ENCODE measurements around the gene SMIM31. TPM values are rescaled to one million over a fixed set of nuclear protein-coding genes. Genes with fewer than 3 reads are reported as not detected.

The SMIM31 gene
- total RNA-seq, 2 donors from 2014 or later = 0.78 to 2.6 TPM

- Histone ChIP-seq H3K27ac (no peak overlapping the region), H3K27me3 (no peaks in the 10 kb centered on the region), H3K36me3 (replicated peaks in 1 of 2; ENCODE audit: insufficient read depth in 1 of 2, low read depth in 2 of 2) (no peaks in the 10 kb centered on the region), H3K9me3 (no peaks in the 10 kb centered on the region), H3K4me3 (no peak overlapping the region), H3K4me1 (no peaks in the 10 kb centered on the region)
- intact Hi-C loops (cut with DNase I) = no loop called here
- TF ChIP-seq POLR2A (IDR thresholded peaks at IDR 0.05) (no peak), CTCF (IDR thresholded peaks at IDR 0.05) (no peak)
- DNase-seq = no peak
- no peak for ATAC-seq
- 100% methylated on average over 1 of the region's 1 CpG for WGBS, 2 donors
Observed at GRCh38 chr4:164755432-164755831, 1.5 kb downstream of the SMIM31 start.

GRCh38 chr4:164756686-164757085 lies 2.8 kb downstream of the SMIM31 start:
- intact Hi-C loops (cut with DNase I) = no loop called here
- TF ChIP-seq POLR2A (IDR thresholded peaks at IDR 0.05) (no peak), CTCF (IDR thresholded peaks at IDR 0.05) (no peak)
- no peaks in the 10 kb centered on the region for H3K27me3 ChIP-seq
- no peaks in the 10 kb centered on the region for H3K4me1 ChIP-seq
- WGBS, 2 donors = 25 to 28% methylated on average over 2 of the region's 2 CpGs
- DNase-seq = no peak
- no peaks in the 10 kb centered on the region for H3K36me3 ChIP-seq (replicated peaks in 1 of 2; ENCODE audit: insufficient read depth in 1 of 2, low read depth in 2 of 2)
- no peak for ATAC-seq
- no peak overlapping the region for H3K4me3 ChIP-seq
- H3K9me3 ChIP-seq = no peaks in the 10 kb centered on the region
- no peak overlapping the region for H3K27ac ChIP-seq

GRCh38 chr4:164761241-164761640 lies 7.3 kb downstream of the SMIM31 start:
- ATAC-seq (no peak), DNase-seq (no peak)
- intact Hi-C loops (cut with DNase I) = no loop called here
- Histone ChIP-seq H3K9me3 (no peaks in the 10 kb centered on the region), H3K4me3 (no peak overlapping the region), H3K27me3 (no peaks in the 10 kb centered on the region), H3K27ac (no peak overlapping the region), H3K4me1 (no peaks in the 10 kb centered on the region), H3K36me3 (replicated peaks in 1 of 2; ENCODE audit: insufficient read depth in 1 of 2, low read depth in 2 of 2) (no peaks in the 10 kb centered on the region)
- 21 to 33% methylated on average over 1 of the region's 1 CpG for WGBS, 2 donors
- TF ChIP-seq CTCF (IDR thresholded peaks at IDR 0.05) (no peak), POLR2A (IDR thresholded peaks at IDR 0.05) (no peak)

GRCh38 chr4:164761746-164762275 lies 7.9 kb downstream of the SMIM31 start:
- 85 to 88% methylated on average over 6 of the region's 6 CpGs for WGBS, 2 donors
- TF ChIP-seq POLR2A (IDR thresholded peaks at IDR 0.05) (no peak), CTCF (IDR thresholded peaks at IDR 0.05) (no peak)
- intact Hi-C loops (cut with DNase I) = no loop called here

GRCh38 chr4:164765096-164765495 lies 11.2 kb downstream of the SMIM31 start:
- no peak for DNase-seq

More at GRCh38 chr4:164761746-164762275, 7.9 kb downstream of the SMIM31 start:
- no peak for ATAC-seq
- Histone ChIP-seq H3K4me3 (no peak overlapping the region), H3K9me3 (no peaks in the 10 kb centered on the region), H3K27ac (no peak overlapping the region), H3K36me3 (replicated peaks in 1 of 2; ENCODE audit: insufficient read depth in 1 of 2, low read depth in 2 of 2) (no peaks in the 10 kb centered on the region), H3K4me1 (no peaks in the 10 kb centered on the region), H3K27me3 (no peaks in the 10 kb centered on the region)
- no peak for DNase-seq

More at GRCh38 chr4:164765096-164765495, 11.2 kb downstream of the SMIM31 start:
- no peak overlapping the region for H3K27ac ChIP-seq
- no peaks in the 10 kb centered on the region for H3K27me3 ChIP-seq
- intact Hi-C loops (cut with DNase I) = no loop called here
- WGBS, 2 donors = 85 to 91% methylated on average over 3 of the region's 3 CpGs
- TF ChIP-seq POLR2A (IDR thresholded peaks at IDR 0.05) (no peak), CTCF (IDR thresholded peaks at IDR 0.05) (no peak)
- no peaks in the 10 kb centered on the region for H3K9me3 ChIP-seq
- H3K4me3 ChIP-seq = no peak overlapping the region
- H3K36me3 ChIP-seq (replicated peaks in 1 of 2; ENCODE audit: insufficient read depth in 1 of 2, low read depth in 2 of 2) = no peaks in the 10 kb centered on the region
- no peak for ATAC-seq
- H3K4me1 ChIP-seq = peaks cover 3% of the 10 kb centered on the region
